GM12801 (cell line): ENCODE results near the gene PIP5K1B.

Source experiments
- CTCF ChIP-seq: IDR thresholded peaks from one replicate; pipeline ENCODE4 v1.5.1; 2011; ENCODE audit warnings: control low read depth; ENCODE audit not compliant: insufficient read length; ENCODE audit errors: extremely low read depth

Gene PIP5K1B

GRCh38 chr9:68997666-68998065, 292.6 kb downstream of the PIP5K1B start:
- TF ChIP-seq CTCF = no peak

- TF ChIP-seq CTCF = no peak
Measured at GRCh38 chr9:68998385-68998784, 293.3 kb downstream of the PIP5K1B start.

GRCh38 chr9:68998812-68999211, 293.8 kb downstream of the PIP5K1B start:
- TF ChIP-seq CTCF = no peak

- TF ChIP-seq CTCF = peak; percentile 62
Measured at GRCh38 chr9:68999393-69000105, 294.5 kb downstream of the PIP5K1B start.

- no peak for TF ChIP-seq CTCF
Measured at GRCh38 chr9:69001921-69002320, 296.9 kb downstream of the PIP5K1B start.

GRCh38 chr9:69003051-69003450, 298.0 kb downstream of the PIP5K1B start:
- no peak for TF ChIP-seq CTCF

- TF ChIP-seq CTCF = no peak
Measured at GRCh38 chr9:69004836-69005235, 299.8 kb downstream of the PIP5K1B start.
